Glutamatergic neuron (in vitro differentiated cells): ENCODE data around the gene EMILIN3. TPM values are rescaled to one million over a fixed set of nuclear protein-coding genes. Genes with fewer than 3 reads are reported as not detected.

Experiments
- DNase-seq: peaks from one replicate; pipeline ENCODE4 v3.0.0; 2022
- H3K27ac Mint-ChIP-seq: one replicate; pipeline ENCODE4 v1.8.0; 2020; ENCODE audit warnings: mild to moderate bottlenecking, mixed read lengths, inconsistent platforms; ENCODE audit not compliant: unreplicated experiment
- H3K27me3 Mint-ChIP-seq: one replicate; pipeline ENCODE4 v1.8.0; 2020; ENCODE audit warnings: mild to moderate bottlenecking, moderate library complexity, mixed read lengths, inconsistent platforms; ENCODE audit not compliant: unreplicated experiment
- H3K36me3 Mint-ChIP-seq: one replicate; pipeline ENCODE4 v1.8.0; 2020; ENCODE audit warnings: mild to moderate bottlenecking, mixed read lengths, inconsistent platforms; ENCODE audit not compliant: unreplicated experiment
- H3K4me1 Mint-ChIP-seq: one replicate; pipeline ENCODE4 v1.8.0; 2020; ENCODE audit warnings: mild to moderate bottlenecking, low read depth, mixed read lengths, inconsistent platforms; ENCODE audit not compliant: unreplicated experiment
- H3K4me3 Mint-ChIP-seq: one replicate; pipeline ENCODE4 v1.8.0; 2020; ENCODE audit warnings: mild to moderate bottlenecking, mixed read lengths, inconsistent platforms; ENCODE audit not compliant: unreplicated experiment
- H3K9me3 Mint-ChIP-seq: one replicate; pipeline ENCODE4 v1.8.0; 2020; ENCODE audit warnings: mild to moderate bottlenecking, moderate library complexity, mixed read lengths, inconsistent platforms; ENCODE audit not compliant: unreplicated experiment
- CTCF ChIP-seq: fragments of 200-600 bp; sonication (generic); IDR thresholded peaks from one replicate; pipeline ENCODE4 v1.5.0; 2021; ENCODE audit not compliant: partially characterized antibody, unreplicated experiment
- long read RNA-seq: library from polyadenylated mRNA; unstranded; transcript quantifications from one replicate; pipeline ENCODE4 v2.0.0, GENCODE V29; 2020; ENCODE audit not compliant: unreplicated experiment
- total RNA-seq: library from RNA; stranded (reverse); fragmentation: NEBNext Ultra II Directional; extraction: Animal tissue kit (Norgen Biotek cat#: 25700); gene quantifications from one replicate; pipeline ENCODE4 v1.2.1, GENCODE V29; 2021; ENCODE audit not compliant: unreplicated experiment

EMILIN3 gene
- total RNA-seq = not detected
- long read RNA-seq, partial matches to known transcripts = 0 of 7 reads
- long read RNA-seq, other reads (novel, unspliced or antisense) = 7 of 7 reads

GRCh38 chr20:41366546-41367392 lies at the start of gene EMILIN3:
EMILIN3 (minus strand) TSS chr20:41366818; CDS start chr20:41366634, 184 bp downstream.
- Mint-ChIP-seq H3K36me3 (peaks cover 7% of the 10 kb centered on the region), H3K4me3 (peak within 1 kb of the TSS; percentile 73), H3K27ac (no peak within 1 kb of the TSS), H3K27me3 (peaks cover 22% of the 10 kb centered on the region), H3K4me1 (no peaks in the 10 kb centered on the region), H3K9me3 (peaks cover 15% of the 10 kb centered on the region)
- no peak for TF ChIP-seq CTCF
- peak; percentile 72 for DNase-seq

GRCh38 chr20:41415191-41415590 lies 48.6 kb upstream of the EMILIN3 start:
- Mint-ChIP-seq H3K4me1 (no peaks in the 10 kb centered on the region), H3K36me3 (no peaks in the 10 kb centered on the region), H3K4me3 (no peak overlapping the region), H3K9me3 (no peaks in the 10 kb centered on the region), H3K27ac (no peak overlapping the region), H3K27me3 (no peaks in the 10 kb centered on the region)
- TF ChIP-seq CTCF = no peak
- DNase-seq = no peak

- Mint-ChIP-seq H3K36me3 (no peaks in the 10 kb centered on the region), H3K9me3 (no peaks in the 10 kb centered on the region), H3K27ac (no peak overlapping the region), H3K4me3 (no peak overlapping the region), H3K4me1 (no peaks in the 10 kb centered on the region), H3K27me3 (no peaks in the 10 kb centered on the region)
- no peak for DNase-seq
- no peak for TF ChIP-seq CTCF
Measured at GRCh38 chr20:41413169-41413568, 46.6 kb upstream of the EMILIN3 start.

- Mint-ChIP-seq H3K36me3 (no peaks in the 10 kb centered on the region), H3K27ac (no peak overlapping the region), H3K4me1 (peaks cover under 1% of the 10 kb centered on the region), H3K4me3 (no peak overlapping the region), H3K9me3 (no peaks in the 10 kb centered on the region), H3K27me3 (peaks cover under 1% of the 10 kb centered on the region)
- DNase-seq = no peak
- TF ChIP-seq CTCF = no peak
Measured at GRCh38 chr20:41412324-41413120, 45.9 kb upstream of the EMILIN3 start.

- no peaks in the 10 kb centered on the region for H3K9me3 Mint-ChIP-seq
- no peak overlapping the region for H3K4me3 Mint-ChIP-seq
- H3K4me1 Mint-ChIP-seq = peaks cover 3% of the 10 kb centered on the region
- H3K27me3 Mint-ChIP-seq = peaks cover 5% of the 10 kb centered on the region
- no peak for DNase-seq
- no peaks in the 10 kb centered on the region for H3K36me3 Mint-ChIP-seq
- H3K27ac Mint-ChIP-seq = no peak overlapping the region
- TF ChIP-seq CTCF = peak; percentile 42
Measured at GRCh38 chr20:41411391-41411847, 44.8 kb upstream of the EMILIN3 start.
